GM19025 (cell line): Measurements from ENCODE around the gene QTRT2.

ENCODE experiments used
- ATAC-seq: cut with Tn5 transposase; IDR thresholded peaks from one replicate; pipeline ENCODE4 v1.9.1; 2021; ENCODE audit warnings: mild to moderate bottlenecking, low read depth, moderate library complexity; ENCODE audit not compliant: unreplicated experiment

QTRT2 gene

GRCh38 chr3:114056130-114057010 lies at the start of gene QTRT2, which contains the start of gene CCDC191:
Gene QTRT2, plus strand, starts transcription at chr3:114056737. Its CDS starts 8,521 bp downstream, at chr3:114065258.
Gene CCDC191, minus strand, starts transcription at chr3:114056526. Its CDS starts 60 bp downstream, at chr3:114056466.
- ATAC-seq: peak; percentile 96

GRCh38 chr3:114011059-114011797 lies 45.3 kb upstream of the QTRT2 start:
- ATAC-seq: no peak

GRCh38 chr3:114014211-114014610 lies 42.3 kb upstream of the QTRT2 start:
- ATAC-seq: no peak

- ATAC-seq: no peak
Observed at GRCh38 chr3:114019486-114019885, 37.1 kb upstream of the QTRT2 start.

GRCh38 chr3:114020907-114021306 lies 35.6 kb upstream of the QTRT2 start:
- ATAC-seq: no peak

- no peak for ATAC-seq
Observed at GRCh38 chr3:114022145-114022802, 34.3 kb upstream of the QTRT2 start.

GRCh38 chr3:114025451-114025850 lies 31.1 kb upstream of the QTRT2 start:
- ATAC-seq: no peak

GRCh38 chr3:114026331-114026730 lies 30.2 kb upstream of the QTRT2 start:
- ATAC-seq: no peak

- ATAC-seq: no peak
Observed at GRCh38 chr3:114033721-114034120, 22.8 kb upstream of the QTRT2 start.

GRCh38 chr3:114034211-114034610 lies 22.3 kb upstream of the QTRT2 start:
- ATAC-seq: no peak

- ATAC-seq: no peak
Observed at GRCh38 chr3:114034787-114035545, 21.6 kb upstream of the QTRT2 start.

GRCh38 chr3:114035896-114036295 lies 20.6 kb upstream of the QTRT2 start:
- ATAC-seq: no peak

- ATAC-seq: no peak
Observed at GRCh38 chr3:114043205-114043604, 13.3 kb upstream of the QTRT2 start.

GRCh38 chr3:114052216-114052615 lies 4.3 kb upstream of the QTRT2 start:
- ATAC-seq: no peak

- peak; percentile 0 for ATAC-seq
Observed at GRCh38 chr3:114057011-114057347, 442 bp downstream of the QTRT2 start.

GRCh38 chr3:114058646-114059045 lies 2.1 kb downstream of the QTRT2 start:
- ATAC-seq: no peak

- ATAC-seq: no peak
Observed at GRCh38 chr3:114060906-114061655, 4.5 kb downstream of the QTRT2 start.

GRCh38 chr3:114067804-114068203 lies 11.3 kb downstream of the QTRT2 start:
- no peak for ATAC-seq

- no peak for ATAC-seq
Observed at GRCh38 chr3:114068336-114068735, 11.8 kb downstream of the QTRT2 start.

- no peak for ATAC-seq
Observed at GRCh38 chr3:114071786-114072185, 15.2 kb downstream of the QTRT2 start.
